Endothelial cell of umbilical vein (primary cell): ENCODE measurements around the gene SPOP. TPM values are rescaled to one million over a fixed set of nuclear protein-coding genes. Genes with fewer than 3 reads are reported as not detected.

Experiments
- BruUV-seq: library from RNA; stranded (reverse); fragments of 400-500 nt; replicated peaks from 2 replicates; lab custom pipeline; 2021; lab: Mats Ljungman, UMichigan
- CTCF ChIA-PET: fragments of 300-600, 350-600 bp; sonication (Branson Sonifier 250); formaldehyde crosslinking; loops from one replicate; lab custom pipeline; 2021; ENCODE audit warnings: antibody characterized with exemption, inconsistent platforms; lab: Charles Lee
- POLR2A ChIA-PET: fragments of 300-600, 350-600 bp; sonication (Branson Sonifier 250); formaldehyde crosslinking; loops from one replicate; lab custom pipeline; 2021; ENCODE audit warnings: antibody characterized with exemption, inconsistent platforms; lab: Charles Lee
- DNase-seq: peaks from one replicate; pipeline ENCODE4 v3.0.0-alpha.2; 2011; ENCODE audit warnings: low read depth, low spot score
- FAIRE-seq: peaks from 2 replicates; lab custom pipeline; 2011; peaks lifted over from hg19 to GRCh38; lab: Jason Lieb, UNC
- H2AFZ ChIP-seq: 2 replicates; pipeline ENCODE4 v1.6.0; 2012; ENCODE audit warnings: low read depth, low read length, control low read depth, inconsistent platforms
- H3K27ac ChIP-seq: 2 replicates; pipeline ENCODE4 v1.5.1; 2011; ENCODE audit warnings: low read depth, mild to moderate bottlenecking, control low read depth, low read length, moderate library complexity; ENCODE audit not compliant: insufficient read depth
- H3K27me3 ChIP-seq, 2 experiments: 2 replicates each; pipeline versions ENCODE4 v1.6.0 to v1.6.1; 2011; ENCODE audit warnings: low read length in 2 of 2, mixed read lengths in 1 of 2; ENCODE audit not compliant: control insufficient read depth in 2 of 2, insufficient read depth in 2 of 2
- H3K36me3 ChIP-seq, 2 experiments: 2 replicates in 1 of 2; 3 replicates in 1 of 2; pipeline ENCODE4 v1.5.1; 2011; ENCODE audit warnings: low read length in 2 of 2, mild to moderate bottlenecking in 1 of 2, moderate library complexity in 1 of 2; ENCODE audit not compliant: control insufficient read depth in 2 of 2, insufficient read depth in 2 of 2; ENCODE audit errors: extremely low read depth in 1 of 2
- H3K4me1 ChIP-seq: 3 replicates; pipeline ENCODE4 v1.5.1; 2011; ENCODE audit warnings: mild to moderate bottlenecking, low read length; ENCODE audit not compliant: control insufficient read depth, insufficient read depth; ENCODE audit errors: extremely low read depth
- H3K4me2 ChIP-seq: 2 replicates; pipeline ENCODE4 v1.6.1; 2011; ENCODE audit warnings: low read length, control low read depth, mixed read lengths; ENCODE audit not compliant: insufficient read depth
- H3K4me3 ChIP-seq, 3 experiments: fragments of 200-600 bp in 1 of 3; sonication (generic), shearing (Covaris generic) in 1 of 3; replicated peaks in 1 of 3; 2 replicates each; pipeline ENCODE4 v1.5.1; 2011 to 2016; ENCODE audit warnings: control low read depth in 3 of 3, low read length in 3 of 3, mild to moderate bottlenecking in 2 of 3, inconsistent platforms in 1 of 3, low read depth in 1 of 3, moderate library complexity in 1 of 3; ENCODE audit not compliant: insufficient read depth in 1 of 3
- H3K79me2 ChIP-seq: 2 replicates; pipeline ENCODE4 v1.6.0; 2012; ENCODE audit warnings: low read length, inconsistent platforms; ENCODE audit not compliant: control insufficient read depth, insufficient read depth
- H3K9ac ChIP-seq: replicated peaks from 2 replicates; pipeline ENCODE3; 2011; ENCODE audit warnings: low read length, control low read depth; ENCODE audit not compliant: insufficient read depth; ENCODE audit errors: extremely low read depth
- H3K9me1 ChIP-seq: replicated peaks from 3 replicates; pipeline ENCODE4 v1.6.0; 2011; ENCODE audit warnings: mild to moderate bottlenecking, low read length; ENCODE audit not compliant: control insufficient read depth, insufficient read depth; ENCODE audit errors: extremely low read depth
- H3K9me3 ChIP-seq: replicated peaks from 2 replicates; pipeline ENCODE4 v1.5.1; 2012; ENCODE audit warnings: low read length, inconsistent platforms; ENCODE audit not compliant: control insufficient read depth, insufficient read depth
- H4K20me1 ChIP-seq: replicated peaks from 2 replicates; pipeline ENCODE3; 2011; ENCODE audit warnings: mild to moderate bottlenecking, low read length; ENCODE audit not compliant: control insufficient read depth, insufficient read depth; ENCODE audit errors: extremely low read depth
- EZH2 ChIP-seq: IDR thresholded peaks from 2 replicates; pipeline ENCODE4 v1.6.1; 2012; ENCODE audit warnings: borderline replicate concordance, low read depth, mild to moderate bottlenecking, moderate library complexity, low read length, inconsistent platforms; ENCODE audit not compliant: severe bottlenecking
- FOS ChIP-seq: IDR thresholded peaks from 2 replicates; pipeline ENCODE4 v1.6.1; 2011; ENCODE audit warnings: mild to moderate bottlenecking, low read length, moderate library complexity, borderline replicate concordance; ENCODE audit not compliant: insufficient read depth
- GATA2 ChIP-seq: IDR thresholded peaks from 2 replicates; pipeline ENCODE4 v1.7.0; 2011; ENCODE audit warnings: low read depth, mild to moderate bottlenecking, moderate library complexity, mixed read lengths, low read length; ENCODE audit not compliant: insufficient read length, insufficient read depth
- MYC ChIP-seq: IDR thresholded peaks from one replicate; pipeline ENCODE4 v1.6.1; 2011; ENCODE audit warnings: mild to moderate bottlenecking, low read depth, low read length
- POLR2A ChIP-seq: IDR thresholded peaks from 2 replicates; pipeline ENCODE4 v1.6.1; 2012; ENCODE audit warnings: low read depth, mild to moderate bottlenecking, control low read depth, low read length
- dilution Hi-C: fragments of 300-500 bp; cut with MboI; formaldehyde crosslinking; loops from one replicate; pipeline ENCODE4 v1.15.0; 2019; ENCODE audit warnings: low sequenced_read_pairs; ENCODE audit not compliant: extremely low pct_ligation_motif_present
- intact Hi-C: fragments of 100-400 bp; cut with micrococcal nuclease; formaldehyde crosslinking; loops from one replicate; pipeline ENCODE4 v1.10.0; 2022
- polyA plus RNA-seq, 4 experiments: library from polyadenylated mRNA; depleted of rRNA in 3 of 4; stranded (reverse) in 3 of 4; unstranded in 1 of 4; fragments of >200 nt; gene quantifications; 2 replicates each; pipeline versions ENCODE4 v1.2.1 to v1.2.3, GENCODE V29; 2011 to 2012; ENCODE audit warnings: missing spikeins in 1 of 4
- total RNA-seq: library from RNA; stranded (reverse); gene quantifications from 2 replicates; pipeline ENCODE4 v1.2.3, GENCODE V29; 2021
- TF ChIP-seq, protein P1 (sequence below): IDR thresholded peaks from 2 replicates; pipeline ENCODE4 v1.6.1; 2011; ENCODE audit not compliant: insufficient read depth, insufficient read length

Gene SPOP
- total and polyA plus RNA-seq, 2 donors (not counting 3 experiments of a cell fraction or from before 2014, with no cell fraction given), result 46.9 to 61.0 TPM

- Histone ChIP-seq H3K4me3 (no peak overlapping the region), H3K4me1 (no peaks in the 10 kb centered on the region), H3K36me3 (peaks cover 0 to under 1% of the 10 kb centered on the region in 2 experiments), H3K27me3 (no peaks in the 10 kb centered on the region), H3K4me2 (no peak overlapping the region), H4K20me1 (no peaks in the 10 kb centered on the region), H3K27ac (no peak overlapping the region), H3K9me1 (no peaks in the 10 kb centered on the region), H3K9ac (no peak overlapping the region), H3K9me3 (no peaks in the 10 kb centered on the region), H2AFZ (no peak overlapping the region), H3K79me2 (no peaks in the 10 kb centered on the region)
- no TSS peak for BruUV-seq
- POLR2A ChIA-PET, result no interaction called here
- intact Hi-C loops (no loop called here), dilution Hi-C loops (no loop called here)
- TF ChIP-seq, protein P1, sequence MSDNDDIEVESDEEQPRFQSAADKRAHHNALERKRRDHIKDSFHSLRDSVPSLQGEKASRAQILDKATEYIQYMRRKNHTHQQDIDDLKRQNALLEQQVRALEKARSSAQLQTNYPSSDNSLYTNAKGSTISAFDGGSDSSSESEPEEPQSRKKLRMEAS, result no peak
- TF ChIP-seq FOS, result no peak
- TF ChIP-seq MYC, result no peak
- no peak for TF ChIP-seq GATA2
- TF ChIP-seq EZH2, result no peak
- no peak for TF ChIP-seq POLR2A
- DNase-seq (no peak), FAIRE-seq (no peak)
- CTCF ChIA-PET, result interaction anchor here (0.9 to 1.4 kb wide), 2 partner anchors 100 to 105 kb away, joined by 3 read pairs; no protein-coding TSS in a partner anchor
These were observed 87.0 kb downstream of the SPOP start for GRCh38 chr17:49590874-49591273.

DNA sequence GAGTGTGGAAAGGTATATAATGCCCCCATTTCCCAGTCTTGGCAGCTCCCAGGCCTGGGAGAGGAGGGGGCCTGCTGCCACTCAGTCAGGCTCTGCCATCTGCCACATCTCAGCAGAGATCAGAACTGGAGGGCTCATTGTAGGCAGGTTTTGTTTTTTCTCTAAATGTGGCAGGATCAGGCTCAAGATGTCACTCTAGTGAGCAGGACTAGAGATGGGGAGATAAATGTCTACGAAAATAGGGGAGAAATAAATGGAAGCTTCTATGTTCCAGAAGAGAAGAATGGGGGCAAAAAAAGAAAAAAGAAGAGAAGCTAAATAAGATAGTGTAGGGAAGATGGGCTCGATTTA lies 88.3 kb downstream of the SPOP start:
- H4K20me1 ChIP-seq, result no peaks in the 10 kb centered on the region
- POLR2A ChIA-PET, result no interaction called here
- CTCF ChIA-PET, result interaction anchor here (1.3 to 1.6 kb wide), 2 partner anchors 9 to 19 kb away, joined by 5 read pairs; no protein-coding TSS in a partner anchor
- H3K27ac ChIP-seq, result no peak overlapping the region
- no peaks in the 10 kb centered on the region for H3K9me3 ChIP-seq
- no TSS peak for BruUV-seq
- DNase-seq (no peak), FAIRE-seq (no peak)
- no peak overlapping the region for H3K9ac ChIP-seq
- intact Hi-C loops, result no loop called here
- dilution Hi-C loops, result no loop called here
- no peaks in the 10 kb centered on the region for H3K36me3 ChIP-seq
- H3K4me3 ChIP-seq, result no peak overlapping the region
- no peak overlapping the region for H2AFZ ChIP-seq
- no peaks in the 10 kb centered on the region for H3K4me1 ChIP-seq
- no peak overlapping the region for H3K4me2 ChIP-seq
- TF ChIP-seq, protein P1, result no peak
- TF ChIP-seq GATA2 (no peak), MYC (no peak)
- H3K9me1 ChIP-seq, result no peaks in the 10 kb centered on the region
- no peaks in the 10 kb centered on the region for H3K79me2 ChIP-seq
- no peaks in the 10 kb centered on the region for H3K27me3 ChIP-seq
